ENCODE results near the gene PIEZO2. TPM values are rescaled to one million over a fixed set of nuclear protein-coding genes. Genes with fewer than 3 reads are reported as not detected.

Gene PIEZO2
- total RNA-seq, 1 donor from 2014 or later: 0.46 TPM

GRCh38 chr18:10750191-10751035 is 399.0 kb downstream of the PIEZO2 start:
- intact Hi-C loops (cut with DNase I): no loop called here
- DNase-seq (ENCODE audit: low spot score): no peak

GRCh38 chr18:10748641-10749040 is 400.7 kb downstream of the PIEZO2 start:
- no peak for DNase-seq (ENCODE audit: low spot score)
- intact Hi-C loops (cut with DNase I): no loop called here

GRCh38 chr18:10745971-10746370 is 403.4 kb downstream of the PIEZO2 start:
- intact Hi-C loops (cut with DNase I): no loop called here
- no peak for DNase-seq (ENCODE audit: low spot score)

GRCh38 chr18:10745219-10745618 is 404.1 kb downstream of the PIEZO2 start:
- DNase-seq (ENCODE audit: low spot score): no peak
- intact Hi-C loops (cut with DNase I): no loop called here

- no peak for DNase-seq (ENCODE audit: low spot score)
- intact Hi-C loops (cut with DNase I): no loop called here
Measured at GRCh38 chr18:10743766-10744165, 405.6 kb downstream of the PIEZO2 start.

GRCh38 chr18:10739152-10739551 is 410.2 kb downstream of the PIEZO2 start:
- DNase-seq (ENCODE audit: low spot score): no peak
- intact Hi-C loops (cut with DNase I): no loop called here

GRCh38 chr18:10736984-10737383 is 412.4 kb downstream of the PIEZO2 start:
- no peak for DNase-seq (ENCODE audit: low spot score)
- intact Hi-C loops (cut with DNase I): no loop called here

GRCh38 chr18:10732990-10733389 is 416.4 kb downstream of the PIEZO2 start:
- intact Hi-C loops (cut with DNase I): no loop called here
- DNase-seq (ENCODE audit: low spot score): no peak

- intact Hi-C loops (cut with DNase I): no loop called here
- no peak for DNase-seq (ENCODE audit: low spot score)
Measured at GRCh38 chr18:10727477-10727876, 421.9 kb downstream of the PIEZO2 start.

GRCh38 chr18:10726198-10727068 is 422.9 kb downstream of the PIEZO2 start:
- DNase-seq (ENCODE audit: low spot score): no peak
- intact Hi-C loops (cut with DNase I): no loop called here

- intact Hi-C loops (cut with DNase I): no loop called here
- DNase-seq (ENCODE audit: low spot score): no peak
Measured at GRCh38 chr18:10724666-10725065, 424.7 kb downstream of the PIEZO2 start.

- no peak for DNase-seq (ENCODE audit: low spot score)
- intact Hi-C loops (cut with DNase I): no loop called here
Measured at GRCh38 chr18:10723496-10723895, 425.9 kb downstream of the PIEZO2 start.

GRCh38 chr18:10718809-10719208 is 430.6 kb downstream of the PIEZO2 start:
- intact Hi-C loops (cut with DNase I): no loop called here
- no peak for DNase-seq (ENCODE audit: low spot score)

GRCh38 chr18:10715791-10716190 is 433.6 kb downstream of the PIEZO2 start:
- no peak for DNase-seq (ENCODE audit: low spot score)
- intact Hi-C loops (cut with DNase I): no loop called here

- intact Hi-C loops (cut with DNase I): no loop called here
- DNase-seq (ENCODE audit: low spot score): no peak
Measured at GRCh38 chr18:10713409-10713808, 436.0 kb downstream of the PIEZO2 start.

- no peak for DNase-seq (ENCODE audit: low spot score)
- intact Hi-C loops (cut with DNase I): no loop called here
Measured at GRCh38 chr18:10707294-10707693, 442.1 kb downstream of the PIEZO2 start.

- intact Hi-C loops (cut with DNase I): no loop called here
- no peak for DNase-seq (ENCODE audit: low spot score)
Measured at GRCh38 chr18:10705786-10706185, 443.6 kb downstream of the PIEZO2 start.

- intact Hi-C loops (cut with DNase I): no loop called here
- DNase-seq (ENCODE audit: low spot score): no peak
Measured at GRCh38 chr18:10705291-10705690, 444.1 kb downstream of the PIEZO2 start.

- DNase-seq (ENCODE audit: low spot score): no peak
- intact Hi-C loops (cut with DNase I): no loop called here
Measured at GRCh38 chr18:10702206-10702605, 447.2 kb downstream of the PIEZO2 start.

GRCh38 chr18:10690366-10690765 is 459.0 kb downstream of the PIEZO2 start:
- no peak for DNase-seq (ENCODE audit: low spot score)
- intact Hi-C loops (cut with DNase I): no loop called here

- intact Hi-C loops (cut with DNase I): no loop called here
- DNase-seq (ENCODE audit: low spot score): no peak
Measured at GRCh38 chr18:10690035-10690329, 459.4 kb downstream of the PIEZO2 start.

Data from cardiac septum (tissue), 1 donor.